ENCODE results near the gene CFAP52. TPM values are rescaled to one million over a fixed set of nuclear protein-coding genes. Genes with fewer than 3 reads are reported as not detected.

CFAP52 gene
- total RNA-seq, 1 donor from 2014 or later, result not detected

DNA sequence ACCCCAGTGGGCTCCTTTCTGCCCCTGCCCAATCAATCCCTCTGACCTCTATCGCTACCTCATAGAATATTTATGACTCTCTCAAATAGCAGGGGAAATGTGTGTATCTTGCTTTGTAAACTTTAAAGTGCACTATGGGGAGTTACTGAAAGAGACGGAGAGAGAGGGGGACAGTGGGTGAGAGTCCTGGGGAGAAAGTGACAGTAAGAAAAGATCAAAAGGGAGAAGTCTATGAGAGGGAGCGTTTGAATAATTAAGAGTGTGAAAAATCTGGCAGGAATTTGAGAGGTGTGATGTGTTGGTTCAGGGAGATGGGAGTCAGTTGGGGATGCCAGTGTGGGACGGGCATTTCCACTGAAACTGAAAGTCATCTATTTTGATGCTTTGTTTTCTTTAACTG lies 101.5 kb downstream of the CFAP52 start:
- Histone ChIP-seq H3K9me3 (ENCODE audit: control insufficient read depth in 3 of 3, low read length in 3 of 3) (peaks cover 0 to 6% (median 0%) of the 10 kb centered on the region in 3 donors), H3K4me3 (ENCODE audit: low read length in 3 of 3) (no peak overlapping the region), H3K9ac (ENCODE audit: low read depth in 1 of 3, low read length in 3 of 3) (no peak overlapping the region), H3K4me1 (ENCODE audit: control insufficient read depth in 3 of 3, insufficient read depth in 3 of 3, low read length in 3 of 3) (no peaks in the 10 kb centered on the region), H3K27me3 (ENCODE audit: control insufficient read depth in 3 of 3, insufficient read depth in 3 of 3, low read length in 3 of 3) (no peaks in the 10 kb centered on the region), H3K27ac (ENCODE audit: low read depth, low read length) (no peak overlapping the region), H3K36me3 (ENCODE audit: control insufficient read depth in 3 of 3, insufficient read depth in 3 of 3, low read length in 3 of 3) (no peaks in the 10 kb centered on the region)

DNA sequence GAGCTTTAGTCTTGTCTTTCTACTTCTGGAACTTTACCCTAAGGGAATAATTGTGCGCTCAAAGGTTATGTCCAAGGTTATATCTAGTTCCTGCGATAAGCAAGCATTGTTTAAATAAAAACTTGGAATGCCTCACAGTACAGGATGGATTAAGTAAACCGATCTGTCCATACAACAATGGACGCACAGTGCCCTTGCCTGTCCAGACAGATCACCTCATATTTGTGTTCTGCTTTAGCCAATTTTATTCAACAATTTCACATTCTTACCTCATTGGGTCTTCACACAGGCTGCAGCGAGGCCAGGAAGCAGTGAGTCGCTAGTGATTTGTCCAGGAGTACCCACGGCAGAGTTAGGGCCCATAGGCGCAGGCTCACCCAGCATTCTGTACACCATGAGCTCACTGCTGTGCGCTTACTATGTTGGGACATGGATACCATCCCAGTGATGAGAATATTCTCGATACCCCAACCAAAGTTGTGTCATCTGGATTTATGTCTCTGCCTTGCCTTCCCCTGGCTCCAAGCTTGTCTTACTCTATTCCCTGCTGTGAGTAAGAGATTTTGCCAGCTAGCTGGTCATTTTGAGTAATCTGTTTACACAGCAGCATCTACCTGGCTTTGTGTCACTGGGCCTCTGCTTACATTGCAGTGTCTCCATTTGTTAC lies 108.6 kb downstream of the CFAP52 start:
- Histone ChIP-seq H3K27ac (ENCODE audit: low read depth, low read length) (no peak overlapping the region), H3K4me3 (ENCODE audit: low read length in 3 of 3) (no peak overlapping the region), H3K27me3 (ENCODE audit: control insufficient read depth in 3 of 3, insufficient read depth in 3 of 3, low read length in 3 of 3) (no peaks in the 10 kb centered on the region), H3K36me3 (ENCODE audit: control insufficient read depth in 3 of 3, insufficient read depth in 3 of 3, low read length in 3 of 3) (no peaks in the 10 kb centered on the region), H3K9me3 (ENCODE audit: control insufficient read depth in 3 of 3, low read length in 3 of 3) (peaks cover 0 to 3% (median 0%) of the 10 kb centered on the region in 3 donors), H3K4me1 (ENCODE audit: control insufficient read depth in 3 of 3, insufficient read depth in 3 of 3, low read length in 3 of 3) (no peaks in the 10 kb centered on the region), H3K9ac (ENCODE audit: low read depth in 1 of 3, low read length in 3 of 3) (no peak overlapping the region)

Other genes with a start within 250 kb of the CFAP52 start
- 68.4 TPM for gene STX8, start 822 bp upstream of the CFAP52 start, total RNA-seq
- under 0.01 TPM for gene USP43, start 68.9 kb downstream of the CFAP52 start, total RNA-seq
- gene DHRS7C, start 214.9 kb downstream of the CFAP52 start, total RNA-seq, result 163 TPM
- not detected for gene GSG1L2, start 245.4 kb downstream of the CFAP52 start, total RNA-seq
- gene GLP2R, start 249.3 kb downstream of the CFAP52 start, total RNA-seq, result not detected

Data from skeletal muscle tissue (tissue), 4 donors.